ENCODE data around the gene MBD2. TPM values are rescaled to one million over a fixed set of nuclear protein-coding genes. Genes with fewer than 3 reads are reported as not detected.
"Not testable (repeated sequence)": the region's sequence is repeated elsewhere in the genome, so short reads cannot be mapped to it uniquely, and the experiment has no call there.

MBD2 gene
- total and polyA plus RNA-seq, 3 donors from 2014 or later, result 59.1 to 106 (median 66.9) TPM

- no peak overlapping the region for H3K27ac ChIP-seq
- H3K4me3 ChIP-seq, result no peak overlapping the region
- no peaks in the 10 kb centered on the region for H3K36me3 ChIP-seq (ENCODE audit: low read depth, missing control alignments)
- no peak for TF ChIP-seq POLR2A (IDR thresholded peaks at IDR 0.05)
- TF ChIP-seq, protein P1, sequence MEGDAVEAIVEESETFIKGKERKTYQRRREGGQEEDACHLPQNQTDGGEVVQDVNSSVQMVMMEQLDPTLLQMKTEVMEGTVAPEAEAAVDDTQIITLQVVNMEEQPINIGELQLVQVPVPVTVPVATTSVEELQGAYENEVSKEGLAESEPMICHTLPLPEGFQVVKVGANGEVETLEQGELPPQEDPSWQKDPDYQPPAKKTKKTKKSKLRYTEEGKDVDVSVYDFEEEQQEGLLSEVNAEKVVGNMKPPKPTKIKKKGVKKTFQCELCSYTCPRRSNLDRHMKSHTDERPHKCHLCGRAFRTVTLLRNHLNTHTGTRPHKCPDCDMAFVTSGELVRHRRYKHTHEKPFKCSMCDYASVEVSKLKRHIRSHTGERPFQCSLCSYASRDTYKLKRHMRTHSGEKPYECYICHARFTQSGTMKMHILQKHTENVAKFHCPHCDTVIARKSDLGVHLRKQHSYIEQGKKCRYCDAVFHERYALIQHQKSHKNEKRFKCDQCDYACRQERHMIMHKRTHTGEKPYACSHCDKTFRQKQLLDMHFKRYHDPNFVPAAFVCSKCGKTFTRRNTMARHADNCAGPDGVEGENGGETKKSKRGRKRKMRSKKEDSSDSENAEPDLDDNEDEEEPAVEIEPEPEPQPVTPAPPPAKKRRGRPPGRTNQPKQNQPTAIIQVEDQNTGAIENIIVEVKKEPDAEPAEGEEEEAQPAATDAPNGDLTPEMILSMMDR (IDR thresholded peaks at IDR 0.05), result no peak
- H3K4me1 ChIP-seq, result no peaks in the 10 kb centered on the region
- no peaks in the 10 kb centered on the region for H3K9me3 ChIP-seq
- DNase-seq, result no peak
- H3K27me3 ChIP-seq, result no peaks in the 10 kb centered on the region
- intact Hi-C loops (cut with DNase I; ENCODE audit: low total_unique reads), result no loop called here
These were observed 94.3 kb downstream of the MBD2 start for GRCh38 chr18:54130177-54130576.

DNA sequence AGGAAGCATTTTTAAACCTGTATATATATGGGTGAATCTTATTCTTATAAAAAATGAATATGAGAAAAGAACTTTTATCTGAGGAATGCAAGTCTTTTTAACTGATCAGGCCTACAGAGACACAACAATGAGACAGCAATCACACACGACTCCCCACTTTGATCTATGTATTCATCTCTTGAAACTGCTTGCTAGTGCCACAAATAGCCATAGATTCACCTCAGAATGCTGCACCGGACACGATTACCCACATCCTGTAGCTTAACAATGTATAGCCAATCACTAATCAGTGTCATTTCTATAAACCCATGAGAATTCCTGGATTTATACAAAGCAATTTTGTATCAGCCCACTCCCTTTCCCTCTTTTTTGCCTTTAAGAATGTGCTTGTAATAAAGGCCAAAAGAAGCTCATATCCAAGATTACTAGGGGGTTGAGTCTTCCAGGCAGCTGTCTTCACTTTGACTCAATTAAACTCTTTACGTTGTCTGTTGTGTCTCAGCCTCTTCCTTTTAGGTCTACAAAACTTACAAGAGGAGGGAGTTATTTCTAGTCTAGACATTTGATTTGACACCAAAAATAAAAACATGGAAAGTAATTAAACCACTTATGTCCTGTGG is 94.9 kb downstream of the MBD2 start:
- intact Hi-C loops (cut with DNase I; ENCODE audit: low total_unique reads), result no loop called here
- Histone ChIP-seq H3K27me3 (no peaks in the 10 kb centered on the region), H3K4me1 (no peaks in the 10 kb centered on the region), H3K4me3 (no peak overlapping the region), H3K9me3 (no peaks in the 10 kb centered on the region), H3K36me3 (ENCODE audit: low read depth, missing control alignments) (no peaks in the 10 kb centered on the region), H3K27ac (no peak overlapping the region)
- no peak for DNase-seq
- WGBS, 2 donors, result 88 to 89% methylated on average over 4 of the region's 4 CpGs
- TF ChIP-seq, protein P1 (IDR thresholded peaks at IDR 0.05), result no peak
- no peak for TF ChIP-seq POLR2A (IDR thresholded peaks at IDR 0.05)

DNA sequence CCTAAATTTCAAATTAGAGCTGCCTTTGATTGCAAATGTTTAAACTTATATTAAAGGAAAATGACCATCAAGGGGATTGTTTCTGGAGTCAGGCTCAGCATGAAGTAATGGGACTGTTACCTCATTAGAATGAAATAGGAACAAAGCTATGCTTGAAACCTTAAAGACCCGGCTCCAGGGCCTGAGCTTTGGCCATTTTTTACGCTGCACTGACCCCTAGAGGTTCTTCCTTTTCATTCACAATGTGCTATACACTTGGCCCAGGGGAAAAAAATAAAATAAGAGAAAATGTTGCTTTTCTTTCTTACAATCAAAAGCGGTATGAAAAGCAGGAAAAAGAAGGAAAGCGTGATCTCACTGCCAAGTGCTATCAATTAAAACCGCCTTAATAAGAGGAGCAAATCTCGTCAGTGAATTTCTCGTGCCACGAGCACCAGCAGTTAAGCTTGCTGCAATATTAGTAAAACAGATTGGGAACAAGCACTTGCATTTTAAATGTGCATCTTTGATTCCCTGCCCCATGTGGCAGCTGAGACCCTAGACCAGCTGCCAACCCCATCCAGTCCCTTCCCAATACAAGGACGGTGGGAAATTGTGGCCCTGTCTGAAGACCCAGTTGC is 96.6 kb downstream of the MBD2 start:
- intact Hi-C loops (cut with DNase I; ENCODE audit: low total_unique reads), result no loop called here
- no peak overlapping the region for H3K4me3 ChIP-seq
- TF ChIP-seq, protein P1 (IDR thresholded peaks at IDR 0.05), result peak; percentile 7 to 37 (median 27)
- no peak for TF ChIP-seq POLR2A (IDR thresholded peaks at IDR 0.05)
- H3K36me3 ChIP-seq (ENCODE audit: low read depth, missing control alignments), result no peaks in the 10 kb centered on the region
- no peaks in the 10 kb centered on the region for H3K9me3 ChIP-seq
- WGBS, 2 donors, result 69 to 83% methylated on average over 9 of the region's 9 CpGs
- H3K27me3 ChIP-seq, result no peaks in the 10 kb centered on the region
- no peaks in the 10 kb centered on the region for H3K4me1 ChIP-seq
- H3K27ac ChIP-seq, result no peak overlapping the region
- peak; percentile 42 for DNase-seq

DNA sequence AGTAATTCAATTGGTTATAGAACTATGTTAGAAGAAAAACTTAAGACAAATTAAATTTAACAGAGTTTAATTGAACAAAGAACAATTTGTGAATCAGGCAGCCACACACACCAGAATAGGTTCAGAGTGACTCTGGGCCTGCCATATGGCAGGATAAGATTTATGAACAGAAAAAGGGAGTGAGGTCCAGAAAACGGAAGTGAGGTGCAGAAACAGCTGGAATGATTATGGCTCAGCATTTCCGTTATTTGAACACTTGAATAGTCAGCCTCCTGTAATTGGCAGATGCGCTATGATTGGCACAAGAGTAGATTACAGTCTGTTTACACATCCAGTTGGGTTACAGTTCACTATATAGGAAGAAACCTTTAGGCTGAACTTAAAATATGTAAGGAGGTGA is 99.0 kb downstream of the MBD2 start:
- H3K27me3 ChIP-seq, result no peaks in the 10 kb centered on the region
- no peaks in the 10 kb centered on the region for H3K4me1 ChIP-seq
- H3K9me3 ChIP-seq, result no peaks in the 10 kb centered on the region
- DNase-seq, result no peak
- H3K27ac ChIP-seq, result no peak overlapping the region
- intact Hi-C loops (cut with DNase I; ENCODE audit: low total_unique reads), result no loop called here
- no peak for TF ChIP-seq POLR2A (IDR thresholded peaks at IDR 0.05)
- TF ChIP-seq, protein P1 (IDR thresholded peaks at IDR 0.05), result no peak
- H3K36me3 ChIP-seq (ENCODE audit: low read depth, missing control alignments), result no peaks in the 10 kb centered on the region
- no peak overlapping the region for H3K4me3 ChIP-seq
- WGBS, 2 donors, result 80 to 82% methylated on average over 3 of the region's 3 CpGs

DNA sequence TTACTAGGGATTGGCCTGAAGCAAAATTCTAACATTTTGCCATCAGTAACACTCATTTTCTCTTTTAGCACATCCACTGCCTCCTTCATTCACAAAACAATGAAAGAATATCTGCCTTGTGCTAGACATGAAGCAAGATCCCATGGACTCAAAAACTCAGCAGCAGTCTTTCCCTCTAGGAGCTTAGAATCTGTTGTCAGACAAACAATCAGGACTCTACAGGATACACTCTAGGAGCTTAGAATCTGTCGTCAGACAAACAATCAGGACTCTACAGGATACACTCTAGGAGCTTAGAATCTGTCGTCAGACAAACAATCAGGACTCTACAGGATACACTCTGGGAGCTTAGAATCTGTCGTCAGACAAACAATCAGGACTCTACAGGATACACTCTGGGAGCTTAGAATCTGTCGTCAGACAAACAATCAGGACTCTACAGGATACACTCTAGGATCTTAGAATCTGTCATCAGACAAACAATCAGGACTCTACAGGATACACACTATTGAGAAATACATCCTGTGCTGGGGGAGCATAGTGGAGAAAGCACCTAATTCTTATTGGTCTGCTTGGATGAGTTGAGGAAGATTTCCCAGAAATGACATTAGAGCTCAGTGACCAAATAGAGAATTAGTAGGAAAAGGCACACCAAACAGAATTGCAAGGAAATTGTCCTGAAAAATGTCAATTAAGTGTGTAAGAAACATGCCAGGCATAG is 100.6 kb downstream of the MBD2 start:
- H3K4me1 ChIP-seq; H3K27me3 ChIP-seq; H3K4me3 ChIP-seq; H3K36me3 ChIP-seq (ENCODE audit: low read depth, missing control alignments); H3K9me3 ChIP-seq; DNase-seq; intact Hi-C loops (cut with DNase I; ENCODE audit: low total_unique reads); H3K27ac ChIP-seq: not testable (repeated sequence)
- 90 to 94% methylated on average over 4 of the region's 4 CpGs for WGBS, 2 donors
